AML-193 (cell line): ENCODE results near the gene EPGN.

Source experiments
- DNase-seq, 2 experiments: peaks; one replicate each; lab custom pipeline; 2025; lab: John Stamatoyannopoulos, UW

The EPGN gene

GRCh38 chr4:74308215-74308614, at the start of gene EPGN:
EPGN (plus strand) TSS chr4:74308470; CDS start chr4:74308534, 64 bp downstream.
- no peak for DNase-seq

GRCh38 chr4:74258963-74259362, 49.3 kb upstream of the EPGN start:
- no peak for DNase-seq

- no peak for DNase-seq
Observed at GRCh38 chr4:74260036-74260435, 48.2 kb upstream of the EPGN start.

- DNase-seq, result no peak
Observed at GRCh38 chr4:74262522-74262921, 45.7 kb upstream of the EPGN start.

GRCh38 chr4:74263551-74263950, 44.7 kb upstream of the EPGN start:
- DNase-seq, result no peak

GRCh38 chr4:74266081-74266480, 42.2 kb upstream of the EPGN start:
- no peak for DNase-seq

- DNase-seq, result no peak
Observed at GRCh38 chr4:74267998-74268606, 40.2 kb upstream of the EPGN start.

GRCh38 chr4:74268643-74269042, 39.6 kb upstream of the EPGN start:
- DNase-seq, result no peak

- DNase-seq, result no peak
Observed at GRCh38 chr4:74278490-74278889, 29.8 kb upstream of the EPGN start.

- DNase-seq, result no peak
Observed at GRCh38 chr4:74279716-74280115, 28.6 kb upstream of the EPGN start.

GRCh38 chr4:74282926-74283325, 25.3 kb upstream of the EPGN start:
- no peak for DNase-seq

GRCh38 chr4:74283614-74284013, 24.7 kb upstream of the EPGN start:
- DNase-seq, result no peak

- no peak for DNase-seq
Observed at GRCh38 chr4:74284053-74284452, 24.2 kb upstream of the EPGN start.

- DNase-seq, result no peak
Observed at GRCh38 chr4:74287164-74287563, 21.1 kb upstream of the EPGN start.

GRCh38 chr4:74287791-74288190, 20.5 kb upstream of the EPGN start:
- DNase-seq, result no peak

GRCh38 chr4:74291471-74291870, 16.8 kb upstream of the EPGN start:
- DNase-seq, result no peak

GRCh38 chr4:74292111-74292870, 16.0 kb upstream of the EPGN start:
- DNase-seq, result no peak

GRCh38 chr4:74293558-74293957, 14.7 kb upstream of the EPGN start:
- no peak for DNase-seq

GRCh38 chr4:74294681-74295080, 13.6 kb upstream of the EPGN start:
- no peak for DNase-seq

- DNase-seq, result no peak
Observed at GRCh38 chr4:74297539-74297938, 10.7 kb upstream of the EPGN start.

- no peak for DNase-seq
Observed at GRCh38 chr4:74304095-74304625, 4.1 kb upstream of the EPGN start.

GRCh38 chr4:74305000-74305399, 3.3 kb upstream of the EPGN start:
- DNase-seq, result no peak

- no peak for DNase-seq
Observed at GRCh38 chr4:74307170-74307569, 1.1 kb upstream of the EPGN start.

- DNase-seq, result peak; percentile 28 to 42
Observed at GRCh38 chr4:74309223-74309622, 953 bp downstream of the EPGN start.
